Measurements from ENCODE around the gene DPP6. TPM values are rescaled to one million over a fixed set of nuclear protein-coding genes. Genes with fewer than 3 reads are reported as not detected.

The DPP6 gene
- polyA plus RNA-seq, 1 donor (not counting 4 experiments of a cell fraction or from before 2014, with no cell fraction given): not detected

- Histone ChIP-seq H3K27me3 (ENCODE audit: control insufficient read depth, extremely low read depth, insufficient read depth, low read length) (no peaks in the 10 kb centered on the region), H3K4me1 (ENCODE audit: control insufficient read depth, extremely low read depth, insufficient read depth, low read length) (no peaks in the 10 kb centered on the region), H3K9me3 (ENCODE audit: control insufficient read depth, low read depth, low read length) (peaks cover 5% of the 10 kb centered on the region), H3K4me2 (ENCODE audit: control insufficient read depth, extremely low read depth, insufficient read depth, low read depth, low read length) (no peak overlapping the region), H2AFZ (ENCODE audit: control insufficient read depth, low read length) (no peak overlapping the region), H3K9me1 (ENCODE audit: control insufficient read depth, extremely low read depth, insufficient read depth, low read length) (no peaks in the 10 kb centered on the region), H3K79me2 (ENCODE audit: control insufficient read depth, insufficient read depth, low read length) (no peaks in the 10 kb centered on the region), H4K20me1 (ENCODE audit: control insufficient read depth, extremely low read depth, insufficient read depth, low read length) (no peaks in the 10 kb centered on the region), H3K36me3 (ENCODE audit: control insufficient read depth in 2 of 2, extremely low read depth in 1 of 2, insufficient read depth in 2 of 2, low read length in 2 of 2) (no peaks in the 10 kb centered on the region), H3K27ac (ENCODE audit: control insufficient read depth, insufficient read depth, low read length) (no peak overlapping the region), H3K9ac (ENCODE audit: control insufficient read depth, extremely low read depth, insufficient read depth, low read length) (no peak overlapping the region), H3K4me3 (ENCODE audit: control insufficient read depth in 2 of 3, extremely low read depth in 1 of 3, insufficient read depth in 2 of 3, low read depth in 1 of 3, low read length in 3 of 3) (no peak overlapping the region)
- dilution Hi-C loops (cut with MboI; ENCODE audit: extremely low pct_ligation_motif_present, low sequenced_read_pairs): no loop called here
- FAIRE-seq (no peak), DNase-seq (ENCODE audit: low read depth, low spot score) (no peak)
- TF ChIP-seq EZH2 (IDR thresholded peaks at IDR 0.05; ENCODE audit: low read length) (no peak), CTCF (optimal IDR thresholded peaks at IDR 0.05 in 1 of 3, IDR thresholded peaks at IDR 0.05 in 1 of 3, conservative IDR thresholded peaks at IDR 0.05 in 1 of 3; ENCODE audit: extremely low read depth in 1 of 3, insufficient read depth in 2 of 3, low read length in 3 of 3) (no peak)
Measured at GRCh38 chr7:154200241-154200640, 148.0 kb downstream of the DPP6 start.

- DNase-seq (ENCODE audit: low read depth, low spot score) (no peak), FAIRE-seq (no peak)
- H3K79me2 ChIP-seq (ENCODE audit: control insufficient read depth, insufficient read depth, low read length): no peaks in the 10 kb centered on the region
- H3K27me3 ChIP-seq (ENCODE audit: control insufficient read depth, extremely low read depth, insufficient read depth, low read length): no peaks in the 10 kb centered on the region
- dilution Hi-C loops (cut with MboI; ENCODE audit: extremely low pct_ligation_motif_present, low sequenced_read_pairs): no loop called here
- H3K36me3 ChIP-seq (ENCODE audit: control insufficient read depth in 2 of 2, extremely low read depth in 1 of 2, insufficient read depth in 2 of 2, low read length in 2 of 2): no peaks in the 10 kb centered on the region
- no peaks in the 10 kb centered on the region for H4K20me1 ChIP-seq (ENCODE audit: control insufficient read depth, extremely low read depth, insufficient read depth, low read length)
- H3K4me1 ChIP-seq (ENCODE audit: control insufficient read depth, extremely low read depth, insufficient read depth, low read length): no peaks in the 10 kb centered on the region
- no peak overlapping the region for H3K4me2 ChIP-seq (ENCODE audit: control insufficient read depth, extremely low read depth, insufficient read depth, low read depth, low read length)
- H3K9me3 ChIP-seq (ENCODE audit: control insufficient read depth, low read depth, low read length): peaks cover 7% of the 10 kb centered on the region
- TF ChIP-seq EZH2 (IDR thresholded peaks at IDR 0.05; ENCODE audit: low read length) (no peak), CTCF (optimal IDR thresholded peaks at IDR 0.05 in 1 of 3, IDR thresholded peaks at IDR 0.05 in 1 of 3, conservative IDR thresholded peaks at IDR 0.05 in 1 of 3; ENCODE audit: extremely low read depth in 1 of 3, insufficient read depth in 2 of 3, low read length in 3 of 3) (no peak)
- H3K9ac ChIP-seq (ENCODE audit: control insufficient read depth, extremely low read depth, insufficient read depth, low read length): no peak overlapping the region
- H3K27ac ChIP-seq (ENCODE audit: control insufficient read depth, insufficient read depth, low read length): no peak overlapping the region
- H3K4me3 ChIP-seq (ENCODE audit: control insufficient read depth in 2 of 3, extremely low read depth in 1 of 3, insufficient read depth in 2 of 3, low read depth in 1 of 3, low read length in 3 of 3): no peak overlapping the region
- no peaks in the 10 kb centered on the region for H3K9me1 ChIP-seq (ENCODE audit: control insufficient read depth, extremely low read depth, insufficient read depth, low read length)
- H2AFZ ChIP-seq (ENCODE audit: control insufficient read depth, low read length): no peak overlapping the region
Measured at GRCh38 chr7:154202002-154202401, 149.8 kb downstream of the DPP6 start.

Data from keratinocyte (primary cell).